Amniotic stem cell (primary cell): ENCODE results near the gene CAMTA1.
A peak's percentile ranks its signal among the peaks of the same experiment; 100 is the strongest.

Experiments
- DNase-seq: peaks from one replicate; lab custom pipeline; 2025; lab: John Stamatoyannopoulos, UW

The CAMTA1 gene

DNA sequence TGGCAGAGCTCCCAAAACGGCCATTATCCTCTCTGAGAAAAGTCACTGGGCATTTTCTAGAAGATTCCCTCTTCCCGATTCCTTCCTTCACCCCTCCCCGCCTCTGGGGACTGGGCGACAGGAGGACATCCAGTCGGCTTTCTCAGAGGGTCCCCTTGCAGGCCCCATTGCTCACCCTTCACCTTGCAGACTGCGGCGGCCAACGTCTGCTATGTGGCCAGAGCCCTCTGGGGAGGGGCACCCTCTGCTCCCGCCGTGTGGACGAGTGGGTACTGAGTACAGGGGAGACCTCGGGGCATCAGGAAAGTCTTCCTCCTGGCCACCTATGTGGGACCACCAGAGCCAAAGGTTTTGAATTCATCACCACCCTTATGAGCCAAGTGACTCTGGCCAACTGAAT is 692.3 kb downstream of the CAMTA1 start:
- DNase-seq, result no peak

DNA sequence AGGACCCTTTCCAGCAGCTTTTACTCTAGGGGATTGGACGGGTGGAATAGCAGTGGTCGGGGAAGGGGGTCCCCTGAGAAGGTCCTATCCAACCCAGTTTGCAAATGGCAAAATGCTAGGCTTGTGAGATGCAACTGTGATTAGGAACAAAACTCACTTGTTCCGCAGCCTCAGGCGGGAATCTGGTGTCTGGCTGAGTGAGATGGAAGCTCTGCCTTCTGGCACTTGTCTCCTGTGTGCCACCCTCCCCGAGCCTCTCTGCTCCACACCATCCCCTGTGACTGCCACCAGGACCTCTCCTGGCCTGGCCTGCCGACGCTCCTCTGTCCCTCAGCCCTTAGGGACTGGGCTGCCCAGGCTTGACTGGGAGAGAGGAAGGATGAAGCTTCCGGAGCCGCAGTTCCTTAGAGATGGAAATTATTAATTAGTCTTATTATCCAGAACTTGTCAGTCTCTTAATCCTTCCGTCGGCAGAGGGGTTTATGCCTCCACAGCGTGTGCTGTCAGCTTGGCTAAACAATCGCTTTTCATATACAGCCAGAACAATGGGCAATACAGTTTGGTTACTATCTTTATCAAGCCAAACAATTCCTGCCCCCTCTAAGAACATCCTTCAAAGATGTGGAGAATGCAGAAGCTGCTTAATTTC is 693.0 kb downstream of the CAMTA1 start:
- no peak for DNase-seq

DNA sequence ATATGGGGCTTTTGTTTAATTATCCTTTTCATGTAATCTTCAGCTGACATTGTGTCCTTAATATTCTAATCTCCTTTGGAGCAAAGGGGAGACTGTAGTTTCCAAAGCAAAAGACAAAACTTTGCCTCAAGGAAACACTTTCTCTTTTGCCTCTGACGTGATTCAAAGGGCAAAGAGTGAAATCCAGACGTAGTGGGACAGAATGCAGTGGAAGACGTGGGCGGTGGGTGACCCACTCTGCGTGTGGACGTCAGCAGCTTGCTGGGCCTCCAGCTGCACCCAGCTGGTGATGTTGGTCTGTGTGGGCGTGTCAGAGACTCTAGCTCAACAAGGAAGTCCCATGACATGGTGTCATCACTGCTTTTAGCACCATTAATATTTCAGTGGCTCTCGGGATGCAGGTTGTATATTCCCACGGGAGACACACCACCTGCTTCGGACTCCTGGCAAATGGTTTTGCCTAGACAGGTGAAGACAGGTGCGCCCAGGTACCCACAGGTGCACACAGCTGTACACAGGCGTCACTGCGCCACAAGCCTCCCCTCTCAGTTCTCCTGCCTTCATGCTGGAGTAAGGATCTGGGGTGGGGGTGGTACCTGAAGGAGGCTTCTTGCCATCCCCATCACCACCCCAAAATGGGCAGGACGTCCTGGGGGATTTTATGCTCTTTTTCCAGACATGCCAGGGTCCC is 693.7 kb downstream of the CAMTA1 start:
- peak; percentile 25 for DNase-seq

DNA sequence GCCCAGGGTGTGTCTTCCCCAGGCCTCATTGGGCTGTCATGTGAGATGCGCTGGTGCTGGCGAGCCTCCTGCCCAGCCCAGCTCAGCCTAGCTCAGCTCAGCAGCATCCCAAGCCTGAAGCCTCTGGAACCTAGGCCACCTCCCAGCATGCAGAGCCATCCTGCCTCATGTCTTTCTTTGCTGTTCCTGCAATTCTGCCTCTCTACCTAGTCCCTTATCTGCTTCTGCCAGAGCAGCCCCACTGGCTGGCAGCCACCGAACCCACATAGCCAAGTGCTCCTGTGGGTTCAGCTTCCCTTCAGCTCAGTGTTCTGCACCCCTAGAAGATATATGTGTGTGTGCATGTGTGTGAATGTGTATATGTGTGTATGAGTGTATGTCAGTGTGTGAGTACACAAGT is 694.3 kb downstream of the CAMTA1 start:
- DNase-seq, result no peak

DNA sequence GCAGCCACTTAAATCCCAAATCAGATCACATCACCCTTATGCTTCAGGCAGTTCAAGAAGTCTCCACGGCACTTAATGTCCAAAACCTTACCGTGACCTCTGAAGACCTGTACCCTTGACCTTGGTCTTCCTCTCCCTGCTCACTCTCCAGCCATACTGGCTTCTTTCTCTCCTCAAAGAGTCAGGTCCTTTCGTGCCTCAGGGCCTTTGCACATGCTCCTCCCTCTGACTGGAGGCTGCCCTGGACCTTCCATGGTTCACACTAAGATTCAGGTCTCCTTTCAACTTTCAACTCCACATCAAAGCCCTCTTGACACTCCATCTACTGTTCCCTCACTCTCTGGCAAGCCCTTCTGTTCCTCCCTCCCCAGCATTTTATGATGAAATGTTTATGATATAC is 695.9 kb downstream of the CAMTA1 start:
- no peak for DNase-seq

DNA sequence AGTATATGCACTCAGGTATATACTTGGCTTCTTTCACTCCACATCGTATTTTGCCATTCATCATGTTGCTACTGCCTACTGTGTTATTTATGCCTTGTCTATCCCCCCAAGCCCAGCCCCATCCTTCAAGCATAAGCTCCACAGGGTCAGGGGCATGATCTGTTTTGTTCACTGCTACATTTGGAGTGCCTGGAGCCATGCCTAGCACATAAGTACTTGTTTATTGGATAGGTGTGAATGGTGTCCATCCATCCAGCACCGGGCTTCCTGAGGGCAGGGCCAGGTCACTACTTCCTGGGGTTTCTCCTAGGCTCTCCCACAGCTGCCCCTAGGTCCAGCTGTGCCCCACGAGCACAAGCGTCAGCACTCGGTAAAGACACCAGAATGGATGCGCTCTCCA is 696.8 kb downstream of the CAMTA1 start:
- no peak for DNase-seq

DNA sequence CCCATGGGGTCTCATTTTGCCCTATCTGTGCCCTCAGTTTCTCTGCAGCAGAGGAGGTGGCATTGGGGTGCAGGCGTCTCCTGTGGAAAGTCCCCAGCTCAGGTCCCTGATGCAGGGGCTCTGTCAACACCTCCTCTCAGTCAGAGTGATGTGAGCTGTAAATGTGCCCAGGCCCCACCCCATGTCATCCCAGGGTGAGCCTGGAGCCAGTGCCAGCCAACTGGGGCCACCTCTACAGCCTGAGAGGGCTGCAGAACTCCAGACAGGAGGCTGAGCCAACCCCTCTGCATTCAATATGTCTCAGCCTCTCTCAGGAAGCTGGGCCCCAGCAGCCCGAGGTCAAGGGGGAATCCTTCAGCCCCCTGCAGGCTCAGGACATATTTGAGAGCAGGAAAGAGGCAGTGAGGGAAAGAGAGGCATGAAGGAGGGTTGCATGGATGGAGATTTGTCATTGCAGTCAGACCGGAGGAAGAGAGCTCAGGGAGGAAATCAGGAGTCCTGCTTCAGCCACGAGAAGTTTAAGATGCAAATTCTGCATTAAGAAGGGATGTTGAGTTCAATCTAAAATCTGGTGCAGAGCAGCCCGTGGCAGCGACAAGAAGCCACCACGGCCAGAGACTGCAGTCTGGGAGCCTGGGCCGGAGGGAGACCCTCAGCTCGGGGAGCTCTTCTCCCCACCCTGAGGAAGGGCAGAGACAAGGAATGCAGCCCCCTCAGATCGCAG is 697.7 kb downstream of the CAMTA1 start:
- no peak for DNase-seq

DNA sequence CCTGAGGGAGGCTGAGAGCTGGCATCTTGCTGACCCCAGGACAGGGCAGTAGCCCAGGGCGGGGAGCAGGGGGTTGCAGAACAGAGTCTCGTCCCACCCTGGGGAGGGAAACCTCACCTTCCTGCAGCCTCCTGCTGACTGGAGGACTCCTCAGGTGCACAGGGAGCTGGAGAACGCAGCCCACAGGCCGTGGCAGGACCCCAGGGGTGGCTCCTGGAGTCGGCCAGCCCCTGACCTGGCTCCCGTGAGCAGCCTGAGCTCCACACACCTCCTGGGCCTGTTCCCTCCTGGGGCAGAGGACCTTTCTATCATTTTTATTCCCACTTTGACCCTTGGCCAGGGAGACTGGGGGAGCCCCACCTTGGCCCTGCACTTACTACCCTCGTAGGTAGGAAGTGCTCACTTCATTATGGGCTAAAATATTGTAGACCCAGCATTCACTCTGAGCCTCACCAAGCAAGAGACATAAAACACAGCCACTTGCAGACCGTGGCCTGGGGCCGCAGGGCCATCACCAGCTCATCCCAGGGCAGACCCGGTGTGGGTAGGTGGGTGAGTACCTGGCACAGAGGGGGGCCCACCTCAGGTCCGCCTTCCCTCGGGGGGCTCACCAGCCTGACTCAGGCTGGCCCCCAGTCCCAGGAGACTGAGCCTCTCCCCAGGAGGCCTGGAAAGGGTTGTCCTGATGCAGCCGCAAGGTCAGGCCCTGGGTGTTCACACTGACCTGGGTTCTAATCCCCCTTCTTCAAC is 698.6 kb downstream of the CAMTA1 start:
- no peak for DNase-seq

DNA sequence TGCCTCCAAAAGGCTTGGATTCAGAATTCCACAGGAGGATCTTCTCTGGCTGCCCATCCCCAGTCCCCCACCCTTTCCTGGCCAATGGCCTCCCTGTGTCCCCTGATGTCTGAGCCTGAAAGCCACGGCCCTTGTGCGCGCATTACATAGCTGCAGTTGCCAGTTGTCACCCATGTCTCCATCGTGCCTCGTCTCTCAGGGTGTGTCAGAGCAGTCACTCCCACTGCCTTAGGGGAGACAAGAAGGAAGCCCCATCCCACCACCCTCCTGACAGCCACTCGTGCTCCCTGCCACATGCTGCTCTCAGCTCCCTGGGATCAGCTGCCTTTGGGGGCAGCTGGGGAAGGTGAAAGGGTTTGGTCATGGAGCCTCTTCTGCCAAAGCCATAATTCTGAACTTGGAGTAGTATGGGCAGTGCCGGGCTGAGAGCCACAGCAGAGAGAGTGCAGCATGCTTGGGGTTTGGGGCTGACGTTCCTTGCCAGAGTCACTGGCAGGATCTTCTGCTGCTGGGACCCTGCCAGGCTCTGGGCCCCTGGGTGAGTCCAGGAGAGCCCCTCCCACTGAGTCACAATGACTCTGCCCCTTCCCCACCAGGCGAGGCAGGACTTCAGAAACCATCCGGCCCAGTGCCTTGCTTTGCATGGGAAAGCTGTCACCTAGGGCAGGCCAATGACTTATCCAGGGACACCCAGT is 700.0 kb downstream of the CAMTA1 start:
- no peak for DNase-seq

DNA sequence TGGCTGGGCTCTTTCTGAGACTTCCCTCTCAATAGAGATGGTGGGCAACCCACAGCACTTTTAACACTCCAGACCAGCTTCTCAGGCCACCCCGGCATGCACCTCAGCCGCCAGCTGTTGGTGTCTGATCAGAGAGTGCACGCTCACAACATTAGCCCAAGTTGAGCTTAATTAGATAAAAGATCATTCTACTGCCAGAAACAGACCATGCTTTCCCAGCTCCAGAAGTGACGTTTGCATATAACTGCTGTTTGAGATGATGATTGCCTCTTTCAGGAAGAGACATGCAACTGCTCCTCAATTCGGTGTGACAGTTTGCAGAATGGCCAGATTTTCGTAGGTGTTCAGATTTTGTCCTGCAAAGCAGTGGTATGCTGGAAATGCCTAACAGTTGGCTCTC is 700.6 kb downstream of the CAMTA1 start:
- DNase-seq, result no peak

DNA sequence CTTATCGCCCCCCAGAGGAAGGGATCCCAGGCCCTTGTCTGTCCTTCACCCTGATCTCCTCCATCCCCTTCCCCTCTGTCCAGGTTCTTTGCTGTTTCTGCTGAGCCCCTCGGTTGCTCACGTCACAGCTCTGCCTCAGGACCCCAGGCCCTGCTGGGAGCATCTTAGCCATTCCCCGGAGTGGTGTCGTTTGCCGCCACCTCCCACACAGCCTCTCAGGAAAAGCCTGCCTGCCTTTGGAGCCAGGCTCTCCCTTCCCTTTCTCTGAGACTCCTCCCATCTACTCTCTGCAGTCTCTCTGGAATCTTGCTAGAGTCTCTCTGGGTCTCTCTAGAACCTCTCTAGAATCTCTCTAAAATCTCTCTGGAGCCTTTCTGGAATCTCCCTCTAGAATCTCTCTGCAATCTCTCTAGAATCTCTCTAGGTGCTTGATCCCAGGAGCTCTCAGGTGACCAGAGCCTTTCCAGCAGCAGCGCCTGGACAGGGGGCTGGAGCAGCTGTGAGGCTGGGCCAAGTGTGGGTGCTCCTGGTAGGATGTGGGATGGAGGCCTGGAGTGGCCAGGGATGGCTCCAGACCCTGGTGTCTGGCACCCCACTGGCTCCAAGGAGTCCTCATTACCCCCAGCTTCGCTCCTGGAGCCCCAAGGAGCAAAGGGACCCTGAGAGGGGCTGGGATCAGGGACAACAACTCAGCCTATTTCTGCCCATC is 702.7 kb downstream of the CAMTA1 start:
- no peak for DNase-seq

DNA sequence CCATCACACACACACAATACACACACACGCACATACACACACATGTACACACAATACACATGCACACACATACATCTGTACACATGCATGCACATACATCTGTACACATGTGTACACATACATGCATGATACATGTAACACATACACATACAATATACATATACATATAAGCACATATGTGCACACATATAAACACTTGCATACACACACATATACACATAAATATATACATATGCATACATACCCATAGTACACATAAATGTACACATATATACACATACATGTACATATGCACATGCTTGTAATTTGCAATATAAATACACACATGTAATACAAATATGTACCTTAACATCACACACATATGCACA is 703.2 kb downstream of the CAMTA1 start:
- DNase-seq, result no peak

DNA sequence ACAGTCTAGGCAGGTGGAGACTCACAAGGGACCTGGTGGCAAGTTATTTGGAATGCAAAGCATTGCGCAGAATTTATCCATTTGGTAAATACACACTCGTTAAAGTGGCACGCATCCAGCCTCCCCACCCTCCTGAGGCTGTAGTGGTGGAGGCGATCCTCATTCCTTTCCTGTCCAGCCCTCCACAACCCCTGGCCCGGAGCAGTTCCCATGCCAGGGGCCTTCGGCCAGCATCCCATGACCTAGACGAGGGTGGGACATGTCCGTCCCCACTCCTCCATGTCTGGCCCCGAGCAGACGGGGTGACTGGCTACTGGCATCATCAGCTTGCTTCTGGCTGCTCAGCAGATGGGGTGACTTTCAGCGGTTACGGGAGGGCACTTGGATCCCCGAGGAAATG is 704.3 kb downstream of the CAMTA1 start:
- no peak for DNase-seq

DNA sequence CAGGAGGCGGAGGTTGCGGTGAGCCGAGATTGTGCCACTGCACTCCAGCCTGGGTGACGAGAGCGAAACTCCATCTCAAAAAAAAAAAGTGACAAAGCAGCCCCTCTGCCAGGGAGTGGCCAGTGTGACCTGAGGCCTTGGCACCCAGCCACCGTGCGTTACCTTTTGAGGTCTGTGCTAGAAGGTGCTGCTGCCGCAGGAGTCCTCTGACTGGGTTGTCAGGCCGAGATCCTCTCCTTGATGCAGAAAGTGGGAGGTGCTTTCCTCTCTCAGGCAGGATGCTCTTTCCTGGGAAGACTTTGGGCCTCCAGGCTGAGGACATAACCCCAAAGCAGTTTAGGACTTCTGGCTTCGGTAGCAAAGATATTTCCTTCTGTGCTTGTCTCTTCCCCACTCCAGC is 705.3 kb downstream of the CAMTA1 start:
- no peak for DNase-seq

DNA sequence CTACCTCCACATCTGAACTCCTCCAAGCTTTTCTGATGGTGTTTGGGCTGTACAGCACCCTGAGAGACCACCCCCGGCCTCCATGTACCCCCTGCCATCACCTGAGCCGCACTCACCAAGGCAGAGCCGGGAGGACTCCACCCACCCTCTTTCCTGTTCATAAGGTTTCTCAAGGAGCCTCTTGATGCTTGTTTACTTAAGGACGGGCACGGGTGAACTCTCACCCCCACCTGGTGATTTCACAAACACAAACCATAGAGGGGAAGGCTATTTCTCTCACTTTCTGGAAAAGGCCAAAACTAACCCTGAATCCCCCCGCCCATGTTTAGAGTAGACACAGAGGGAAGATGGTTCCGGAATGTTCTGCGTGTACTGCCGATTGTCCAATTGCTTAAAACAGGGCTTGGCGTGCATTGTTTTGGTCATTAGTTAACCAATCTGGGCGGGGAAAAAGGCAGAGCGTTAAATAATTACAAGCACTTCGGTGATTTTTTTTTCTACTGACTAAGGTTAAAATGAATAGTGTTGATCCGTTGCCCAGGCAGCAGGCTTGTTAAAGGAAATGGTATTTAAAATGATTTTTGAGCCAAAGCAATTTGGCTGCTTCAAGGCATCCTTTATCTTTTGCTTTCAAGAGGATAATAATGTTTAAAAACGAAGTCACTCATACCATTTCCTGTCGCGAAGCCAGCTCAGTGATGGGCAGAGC is 706.0 kb downstream of the CAMTA1 start:
- peak; percentile 43 for DNase-seq

DNA sequence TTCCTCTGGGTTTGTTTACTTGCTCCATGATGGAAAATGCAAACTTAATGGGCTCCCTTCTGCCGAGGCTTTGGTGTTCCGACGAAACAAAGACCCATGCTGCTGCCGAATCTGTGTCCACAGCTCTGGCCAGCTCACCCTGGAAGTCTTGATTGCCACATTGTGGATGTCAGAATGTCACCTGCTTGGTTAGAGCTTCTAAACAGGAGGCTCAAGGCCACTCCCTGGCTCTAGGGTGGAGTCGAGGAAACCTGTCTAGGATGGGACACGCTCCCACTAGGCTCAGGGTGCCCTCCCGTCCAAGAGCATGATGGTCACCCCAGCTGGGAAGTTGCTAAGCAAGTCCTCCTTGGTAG is 706.5 kb downstream of the CAMTA1 start:
- DNase-seq, result no peak

DNA sequence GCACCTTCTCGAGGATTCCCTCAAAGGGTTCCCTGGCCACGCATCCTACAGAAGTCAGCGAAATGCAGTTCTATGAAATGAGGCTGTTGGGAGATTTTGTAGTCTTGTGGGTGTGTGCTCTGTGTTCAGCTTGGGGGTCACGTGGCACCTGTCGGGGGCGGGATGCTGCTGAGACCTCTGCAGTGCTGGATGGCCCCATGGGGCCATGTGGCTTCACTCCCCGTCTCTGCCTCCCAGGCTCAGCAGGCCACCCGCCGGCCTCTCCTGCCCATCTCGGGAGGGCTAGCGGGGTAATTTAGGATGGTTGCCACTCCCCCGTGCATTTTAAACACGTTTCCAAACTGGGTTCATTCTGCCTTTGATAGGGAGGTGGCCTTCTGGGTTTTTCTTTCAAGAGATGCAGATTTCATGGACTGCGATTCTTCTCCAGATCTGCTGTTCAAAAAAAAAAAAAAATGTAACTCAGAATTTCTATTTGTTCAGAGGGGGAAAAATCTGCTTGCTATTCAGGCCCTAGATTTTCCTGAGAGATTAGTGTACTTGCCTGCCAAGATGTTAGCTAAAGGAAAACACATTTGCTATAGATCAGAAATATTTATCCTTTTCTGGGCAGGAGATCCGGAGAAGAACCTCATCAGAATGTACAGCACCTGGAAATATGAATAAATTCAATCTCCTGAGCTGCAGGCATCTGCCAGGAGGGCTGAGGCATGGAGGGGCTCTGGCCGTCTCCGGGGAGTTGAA is 708.6 kb downstream of the CAMTA1 start:
- DNase-seq, result no peak

DNA sequence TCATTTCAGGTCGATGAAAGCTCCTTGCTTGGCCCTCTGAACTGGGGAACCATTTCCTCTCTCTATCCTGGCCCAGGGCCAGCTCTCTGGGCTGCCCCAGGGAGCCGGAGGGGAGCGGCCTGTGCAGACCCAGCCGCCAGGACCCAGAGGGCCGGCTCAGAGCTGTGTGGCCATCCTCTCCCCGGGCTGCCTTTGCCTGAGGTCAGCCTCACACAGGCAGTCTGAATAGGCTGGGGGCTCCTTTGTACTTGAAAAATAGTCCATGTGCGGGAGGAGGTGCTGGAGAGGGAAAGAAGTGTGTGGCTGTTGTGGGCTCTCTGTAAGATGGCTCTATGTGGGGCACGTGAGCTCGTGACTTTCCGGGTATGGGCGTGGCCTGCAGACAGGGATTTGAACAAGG is 710.7 kb downstream of the CAMTA1 start:
- DNase-seq, result no peak

DNA sequence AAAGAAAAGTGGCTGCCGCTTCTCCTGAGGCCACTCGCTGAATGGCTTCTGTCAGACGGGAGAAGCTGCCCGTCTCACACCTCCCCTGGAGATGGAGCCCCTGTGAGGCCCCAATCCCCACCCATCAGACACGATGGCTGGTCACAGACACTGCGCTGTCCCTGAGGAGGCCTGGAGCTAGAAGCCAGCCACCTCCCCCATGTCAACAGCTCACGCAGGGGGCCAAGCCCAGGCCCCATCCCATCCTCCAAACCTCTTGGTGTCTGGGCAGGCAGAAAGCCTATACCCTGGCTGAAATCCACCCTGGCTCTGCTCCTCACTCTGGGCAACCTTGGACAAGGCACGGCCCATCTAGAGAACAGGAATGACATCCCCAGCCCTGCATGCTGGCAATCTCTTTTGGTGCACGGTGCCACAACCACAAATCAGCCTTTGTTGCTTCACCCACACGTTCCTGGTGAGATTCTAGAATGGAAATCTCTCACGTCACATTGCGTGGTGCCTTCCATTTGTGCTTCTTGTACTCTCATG is 711.9 kb downstream of the CAMTA1 start:
- no peak for DNase-seq
